ENCODE data around the gene SGF29.
"Not testable (repeated sequence)": the region's sequence is repeated elsewhere in the genome, so short reads cannot be mapped to it uniquely, and the experiment has no call there.

- not testable (repeated sequence) for TF ChIP-seq CTCF, EP300, POLR2A (IDR thresholded peaks at IDR 0.05)
Measured at GRCh38 chr16:28630905-28631304, 77.2 kb downstream of the SGF29 start.

Measured in ovary (tissue), 3 donors.